ENCODE measurements around the gene SLC22A12.

Gene SLC22A12

GRCh38 chr11:64591257-64592233 lies 525 bp downstream of the SLC22A12 start:
- no peak for TF ChIP-seq EP300 (IDR thresholded peaks at IDR 0.05; ENCODE audit: borderline replicate concordance)
- no peak for TF ChIP-seq CEBPB (IDR thresholded peaks at IDR 0.05)
- TF ChIP-seq ZBTB7A (IDR thresholded peaks at IDR 0.05; ENCODE audit: low read depth), result no peak
- no peak for TF ChIP-seq TAF1 (IDR thresholded peaks at IDR 0.05; ENCODE audit: low read depth)
- no peak for TF ChIP-seq REST (IDR thresholded peaks at IDR 0.05; ENCODE audit: low read depth)
- no peak for TF ChIP-seq EGR1 (IDR thresholded peaks at IDR 0.05)
- TF ChIP-seq CREB1 (IDR thresholded peaks at IDR 0.05; ENCODE audit: low read depth), result no peak
- TF ChIP-seq NFIC (IDR thresholded peaks at IDR 0.05), result no peak

- TF ChIP-seq NFIC (IDR thresholded peaks at IDR 0.05) (no peak), TEAD4 (IDR thresholded peaks at IDR 0.05) (no peak), USF1 (IDR thresholded peaks at IDR 0.05) (no peak), YY1 (IDR thresholded peaks at IDR 0.05; ENCODE audit: low read depth) (no peak), MAX (IDR thresholded peaks at IDR 0.05) (no peak), TCF12 (IDR thresholded peaks at IDR 0.05; ENCODE audit: low read depth) (no peak)
These were observed 1.2 kb downstream of the SLC22A12 start for GRCh38 chr11:64592234-64592615.

GRCh38 chr11:64592656-64593055 lies 1.6 kb downstream of the SLC22A12 start:
- TF ChIP-seq EGR1 (IDR thresholded peaks at IDR 0.05) (no peak), ZBTB7A (IDR thresholded peaks at IDR 0.05; ENCODE audit: low read depth) (no peak), TCF12 (IDR thresholded peaks at IDR 0.05; ENCODE audit: low read depth) (no peak), NFIC (IDR thresholded peaks at IDR 0.05) (no peak), TEAD4 (IDR thresholded peaks at IDR 0.05) (no peak), EP300 (IDR thresholded peaks at IDR 0.05; ENCODE audit: borderline replicate concordance) (no peak), TAF1 (IDR thresholded peaks at IDR 0.05; ENCODE audit: low read depth) (no peak), RAD21 (IDR thresholded peaks at IDR 0.05; ENCODE audit: low read depth) (no peak), REST (IDR thresholded peaks at IDR 0.05; ENCODE audit: low read depth) (no peak), YY1 (IDR thresholded peaks at IDR 0.05; ENCODE audit: low read depth) (no peak), CEBPB (IDR thresholded peaks at IDR 0.05) (no peak)

- TF ChIP-seq TCF12 (IDR thresholded peaks at IDR 0.05; ENCODE audit: low read depth), result no peak
- TF ChIP-seq EP300 (IDR thresholded peaks at IDR 0.05; ENCODE audit: borderline replicate concordance), result no peak
- TF ChIP-seq YY1 (IDR thresholded peaks at IDR 0.05; ENCODE audit: low read depth), result no peak
- TF ChIP-seq RAD21 (IDR thresholded peaks at IDR 0.05; ENCODE audit: low read depth), result no peak
- TF ChIP-seq REST (IDR thresholded peaks at IDR 0.05; ENCODE audit: low read depth), result no peak
- TF ChIP-seq NFIC (IDR thresholded peaks at IDR 0.05), result no peak
- TF ChIP-seq CREB1 (IDR thresholded peaks at IDR 0.05; ENCODE audit: low read depth), result no peak
- TF ChIP-seq MAX (IDR thresholded peaks at IDR 0.05), result no peak
- TF ChIP-seq USF1 (IDR thresholded peaks at IDR 0.05), result no peak
- no peak for TF ChIP-seq TAF1 (IDR thresholded peaks at IDR 0.05; ENCODE audit: low read depth)
- no peak for TF ChIP-seq CEBPB (IDR thresholded peaks at IDR 0.05)
- no peak for TF ChIP-seq TEAD4 (IDR thresholded peaks at IDR 0.05)
- no peak for TF ChIP-seq ZBTB7A (IDR thresholded peaks at IDR 0.05; ENCODE audit: low read depth)
- TF ChIP-seq EGR1 (IDR thresholded peaks at IDR 0.05), result no peak
- no peak for TF ChIP-seq FOXM1 (IDR thresholded peaks at IDR 0.05; ENCODE audit: borderline replicate concordance, low read depth)
These were observed 2.4 kb downstream of the SLC22A12 start for GRCh38 chr11:64593156-64594105.
